MM.1S (cell line): ENCODE data around the gene ANKZF1.

ENCODE experiments used
- DNase-seq: peaks from one replicate; pipeline ENCODE4 v3.0.0-alpha.2; 2015
- H2AFZ ChIP-seq: fragments of 300-600 bp; sonication (generic); 2 replicates; pipeline ENCODE4 v1.6.0; 2016; ENCODE audit warnings: antibody characterized with exemption, low read length
- H3F3A ChIP-seq: fragments of 300-600 bp; sonication (generic); 2 replicates; pipeline ENCODE4 v1.6.1; 2016; ENCODE audit warnings: mild to moderate bottlenecking, antibody characterized with exemption, low read length, moderate library complexity, mixed read lengths; ENCODE audit not compliant: insufficient read depth
- H3K27ac ChIP-seq: fragments of 300-600 bp; sonication (generic); 2 replicates; pipeline ENCODE4 v1.5.1; 2016; ENCODE audit warnings: mild to moderate bottlenecking, low read length
- H3K27me3 ChIP-seq: fragments of 300-600 bp; sonication (generic); replicated peaks from 2 replicates; pipeline ENCODE4 v1.6.0; 2016; ENCODE audit warnings: low read length; ENCODE audit not compliant: insufficient read depth
- H3K36me3 ChIP-seq: fragments of 300-600 bp; sonication (generic); replicated peaks from 2 replicates; pipeline ENCODE4 v1.6.1; 2016; ENCODE audit warnings: mild to moderate bottlenecking, low read length, mixed read lengths; ENCODE audit not compliant: insufficient read depth
- H3K4me1 ChIP-seq: fragments of 300-600 bp; sonication (generic); 2 replicates; pipeline ENCODE4 v1.6.1; 2016; ENCODE audit warnings: low read length, mixed read lengths
- H3K4me2 ChIP-seq: fragments of 300-600 bp; sonication (generic); 2 replicates; pipeline ENCODE4 v1.6.0; 2016; ENCODE audit warnings: low read depth, low read length
- H3K4me3 ChIP-seq: fragments of 300-600 bp; sonication (generic); 2 replicates; pipeline ENCODE4 v1.5.1; 2016; ENCODE audit warnings: low read length, mixed read lengths
- H3K79me2 ChIP-seq: fragments of 300-600 bp; sonication (generic); 2 replicates; pipeline ENCODE4 v1.6.1; 2016; ENCODE audit warnings: mixed run types, low read length, mixed read lengths
- H3K9ac ChIP-seq: fragments of 300-600 bp; sonication (generic); 2 replicates; pipeline ENCODE4 v1.6.1; 2016; ENCODE audit warnings: low read length, mixed read lengths
- H3K9me2 ChIP-seq: fragments of 300-600 bp; sonication (generic); replicated peaks from 2 replicates; pipeline ENCODE4 v1.6.1; 2016; ENCODE audit warnings: mild to moderate bottlenecking, low read length, mixed read lengths; ENCODE audit not compliant: insufficient read depth
- H3K9me3 ChIP-seq: fragments of 300-600 bp; sonication (generic); replicated peaks from 2 replicates; pipeline ENCODE4 v1.6.1; 2016; ENCODE audit warnings: mild to moderate bottlenecking, low read length, mixed read lengths; ENCODE audit not compliant: insufficient read depth
- H4K20me1 ChIP-seq: fragments of 300-600 bp; sonication (generic); 2 replicates; pipeline ENCODE4 v1.6.1; 2016; ENCODE audit warnings: mild to moderate bottlenecking, low read length, moderate library complexity, mixed read lengths; ENCODE audit not compliant: insufficient read depth
- EZH2 ChIP-seq: fragments of 300-600 bp; sonication (generic); optimal IDR thresholded peaks from 2 replicates; pipeline ENCODE3; 2017; ENCODE audit warnings: low read depth, mild to moderate bottlenecking, antibody characterized with exemption, low read length, mixed read lengths
- EZH2phosphoT487 ChIP-seq: fragments of 300-600 bp; sonication (generic); IDR thresholded peaks from 2 replicates; pipeline ENCODE4 v1.6.1; 2018; ENCODE audit warnings: antibody characterized with exemption, low read length
- TF ChIP-seq, protein P1 (sequence below): fragments of 300-600 bp; sonication (generic); IDR thresholded peaks from 2 replicates; pipeline ENCODE4 v1.5.1; 2016; ENCODE audit warnings: antibody characterized with exemption, low read length, mixed read lengths

The ANKZF1 gene

DNA sequence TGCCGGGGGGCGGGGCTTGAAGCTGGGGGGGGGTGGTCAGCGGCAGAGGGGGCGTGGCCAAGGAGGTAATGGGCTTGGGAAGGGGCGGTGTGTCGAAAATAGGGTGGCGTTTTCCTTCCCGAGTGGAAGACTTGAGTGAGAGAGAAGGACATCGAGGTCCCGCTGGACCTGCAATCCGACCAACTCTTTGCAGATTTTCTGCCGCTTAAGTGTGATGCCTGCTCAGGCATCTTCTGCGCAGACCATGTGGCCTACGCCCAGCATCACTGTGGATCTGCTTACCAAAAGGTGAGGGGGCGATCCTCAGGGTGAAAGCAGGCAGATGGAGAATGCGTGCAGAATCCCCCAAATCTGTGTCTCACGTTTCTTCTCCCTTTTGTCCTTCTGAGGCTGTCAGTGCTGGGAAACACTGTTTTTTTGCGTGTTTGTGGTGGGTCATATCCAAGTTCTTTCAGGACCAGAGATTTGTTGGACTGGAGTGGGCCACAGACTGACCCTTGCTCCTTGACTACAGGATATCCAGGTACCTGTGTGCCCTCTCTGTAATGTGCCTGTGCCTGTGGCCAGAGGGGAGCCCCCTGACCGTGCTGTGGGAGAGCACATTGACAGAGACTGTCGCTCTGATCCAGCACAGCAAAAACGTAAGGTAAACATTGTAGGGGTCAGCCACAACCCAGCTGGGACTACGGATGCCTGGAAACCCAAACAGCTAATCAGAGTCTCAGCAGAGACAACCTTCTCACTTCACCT lies 22.3 kb upstream of the ANKZF1 start:
- Histone ChIP-seq H2AFZ (no peak overlapping the region), H3K79me2 (peaks cover 12% of the 10 kb centered on the region; the same call in 1 of the 2 replicates)
- TF ChIP-seq EZH2phosphoT487 (no peak), EZH2 (no peak)
- TF ChIP-seq, protein P1, sequence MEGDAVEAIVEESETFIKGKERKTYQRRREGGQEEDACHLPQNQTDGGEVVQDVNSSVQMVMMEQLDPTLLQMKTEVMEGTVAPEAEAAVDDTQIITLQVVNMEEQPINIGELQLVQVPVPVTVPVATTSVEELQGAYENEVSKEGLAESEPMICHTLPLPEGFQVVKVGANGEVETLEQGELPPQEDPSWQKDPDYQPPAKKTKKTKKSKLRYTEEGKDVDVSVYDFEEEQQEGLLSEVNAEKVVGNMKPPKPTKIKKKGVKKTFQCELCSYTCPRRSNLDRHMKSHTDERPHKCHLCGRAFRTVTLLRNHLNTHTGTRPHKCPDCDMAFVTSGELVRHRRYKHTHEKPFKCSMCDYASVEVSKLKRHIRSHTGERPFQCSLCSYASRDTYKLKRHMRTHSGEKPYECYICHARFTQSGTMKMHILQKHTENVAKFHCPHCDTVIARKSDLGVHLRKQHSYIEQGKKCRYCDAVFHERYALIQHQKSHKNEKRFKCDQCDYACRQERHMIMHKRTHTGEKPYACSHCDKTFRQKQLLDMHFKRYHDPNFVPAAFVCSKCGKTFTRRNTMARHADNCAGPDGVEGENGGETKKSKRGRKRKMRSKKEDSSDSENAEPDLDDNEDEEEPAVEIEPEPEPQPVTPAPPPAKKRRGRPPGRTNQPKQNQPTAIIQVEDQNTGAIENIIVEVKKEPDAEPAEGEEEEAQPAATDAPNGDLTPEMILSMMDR: no peak

DNA sequence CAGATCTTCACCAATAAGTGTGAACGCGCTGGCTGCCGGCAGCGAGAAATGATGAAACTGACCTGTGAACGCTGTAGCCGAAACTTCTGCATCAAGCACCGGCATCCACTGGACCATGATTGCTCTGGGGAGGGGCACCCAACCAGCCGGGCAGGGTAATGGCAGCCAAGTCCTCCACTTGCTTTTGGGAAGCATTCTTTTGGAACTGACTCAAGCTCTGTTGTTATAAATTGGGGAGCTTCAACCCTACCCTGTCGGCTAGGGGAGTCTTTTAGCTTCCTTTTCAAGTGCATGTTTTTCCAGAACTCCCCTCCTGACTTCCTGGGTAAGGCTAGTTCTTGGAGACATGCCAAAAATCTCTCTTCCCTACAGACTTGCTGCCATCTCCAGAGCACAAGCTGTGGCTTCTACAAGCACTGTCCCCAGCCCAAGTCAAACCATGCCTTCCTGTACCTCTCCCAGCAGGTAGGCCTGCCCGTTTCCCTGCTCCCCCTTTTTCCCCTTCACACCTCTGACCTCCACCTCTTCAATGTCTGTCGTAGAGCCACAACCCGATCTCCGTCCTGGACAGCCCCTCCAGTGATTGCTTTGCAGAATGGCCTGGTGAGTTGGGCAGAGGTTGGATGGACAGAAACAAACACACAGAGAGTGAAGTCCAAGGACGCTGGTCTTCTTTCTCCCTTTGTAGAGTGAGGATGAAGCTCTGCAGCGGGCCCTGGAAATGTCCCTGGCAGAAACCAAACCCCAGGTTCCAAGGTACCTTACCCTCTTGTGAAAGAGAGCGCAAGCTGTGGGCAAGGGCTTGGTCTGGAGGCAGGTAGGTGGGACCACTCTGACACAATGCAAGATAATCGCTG lies 21.5 kb upstream of the ANKZF1 start:
- peak overlapping the region; percentile 88; the same call in 1 of the 2 replicates for H3K4me2 ChIP-seq
- H3K9me3 ChIP-seq: no peaks in the 10 kb centered on the region
- no peak for TF ChIP-seq EZH2phosphoT487
- no peak for TF ChIP-seq EZH2
- TF ChIP-seq, protein P1: no peak
- no peaks in the 10 kb centered on the region for H3K36me3 ChIP-seq
- peaks cover 10% of the 10 kb centered on the region; the same call in 1 of the 2 replicates for H3K4me1 ChIP-seq
- no peak overlapping the region for H3K9ac ChIP-seq
- H3K4me3 ChIP-seq: no peak overlapping the region
- H3K27ac ChIP-seq: no peak overlapping the region
- no peak for DNase-seq
- no peaks in the 10 kb centered on the region for H3K9me2 ChIP-seq
- H3K79me2 ChIP-seq: peaks cover 12% of the 10 kb centered on the region; the same call in 1 of the 2 replicates
- peaks cover 13% of the 10 kb centered on the region for H3F3A ChIP-seq
- H3K27me3 ChIP-seq: no peaks in the 10 kb centered on the region
- H2AFZ ChIP-seq: no peak overlapping the region
- no peaks in the 10 kb centered on the region for H4K20me1 ChIP-seq

More for the DNA sequence above, 22.3 kb upstream of the ANKZF1 start:
- Histone ChIP-seq H3K4me1 (peaks cover 10% of the 10 kb centered on the region; the same call in 1 of the 2 replicates), H3K4me2 (peak overlapping the region; percentile 88), H4K20me1 (no peaks in the 10 kb centered on the region), H3K9ac (peak overlapping the region; percentile 81; the same call in 1 of the 2 replicates), H3K27ac (peak overlapping the region; percentile 79; the same call in 1 of the 2 replicates), H3F3A (peaks cover 13% of the 10 kb centered on the region), H3K9me2 (no peaks in the 10 kb centered on the region), H3K9me3 (no peaks in the 10 kb centered on the region), H3K27me3 (no peaks in the 10 kb centered on the region), H3K4me3 (peak overlapping the region; percentile 84), H3K36me3 (no peaks in the 10 kb centered on the region)
- DNase-seq: no peak

DNA sequence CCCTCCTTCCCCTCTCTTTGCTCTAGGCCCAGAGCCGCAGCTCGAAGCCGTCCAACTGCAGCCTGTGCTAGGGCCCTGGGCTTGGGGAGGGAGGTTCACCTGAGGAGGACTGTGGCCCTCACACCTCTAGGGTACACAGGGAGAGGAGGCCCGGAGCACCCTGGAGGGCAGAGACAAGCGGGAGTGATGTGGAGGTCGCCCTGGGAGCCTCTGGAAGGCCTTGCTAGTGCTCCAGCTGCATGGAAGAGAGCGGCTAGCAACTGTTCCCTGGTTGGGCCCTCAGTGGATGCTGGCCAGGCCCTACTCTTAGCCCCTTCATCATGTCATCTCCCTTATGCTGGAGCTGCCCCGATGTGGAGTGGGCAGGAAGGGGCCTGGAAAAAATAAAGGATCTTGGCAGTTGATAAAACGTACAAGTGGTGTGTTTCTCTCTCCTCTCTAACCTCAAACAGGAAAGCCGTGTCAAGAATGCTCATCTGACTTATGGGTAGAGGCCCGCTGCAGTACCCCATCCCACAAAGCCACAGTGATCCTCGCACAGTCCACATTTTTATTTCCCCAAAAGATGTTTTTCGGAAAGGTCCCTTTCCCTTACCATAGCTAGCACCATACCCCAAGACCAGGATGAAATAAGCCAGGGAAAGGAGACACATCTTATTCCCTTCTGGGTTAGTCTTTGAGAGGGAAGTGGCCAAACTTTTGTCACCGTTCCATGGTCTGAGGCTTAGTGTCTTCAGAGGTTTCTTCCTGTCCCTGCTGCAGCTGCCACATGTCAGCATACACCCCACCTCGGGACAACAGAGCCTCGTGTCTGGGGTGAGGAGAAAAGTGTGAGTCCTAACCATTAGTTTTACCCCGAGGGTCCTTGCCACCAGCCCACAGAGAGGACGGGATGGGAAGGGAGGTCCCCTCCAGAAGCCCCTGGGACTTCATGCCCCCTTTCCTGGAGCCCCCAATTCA lies 20.1 kb upstream of the ANKZF1 start:
- H3K4me3 ChIP-seq: no peak overlapping the region
- H3F3A ChIP-seq: peaks cover 13% of the 10 kb centered on the region
- no peaks in the 10 kb centered on the region for H3K9me2 ChIP-seq
- no peak for DNase-seq
- H3K9ac ChIP-seq: no peak overlapping the region
- no peaks in the 10 kb centered on the region for H3K36me3 ChIP-seq
- H3K27ac ChIP-seq: no peak overlapping the region
- TF ChIP-seq EZH2: no peak
- TF ChIP-seq, protein P1: no peak
- TF ChIP-seq EZH2phosphoT487: no peak
- H3K79me2 ChIP-seq: peaks cover 12% of the 10 kb centered on the region; the same call in 1 of the 2 replicates
- H4K20me1 ChIP-seq: no peaks in the 10 kb centered on the region
- no peaks in the 10 kb centered on the region for H3K9me3 ChIP-seq
- H3K27me3 ChIP-seq: no peaks in the 10 kb centered on the region
- no peak overlapping the region for H2AFZ ChIP-seq
- peaks cover 10% of the 10 kb centered on the region; the same call in 1 of the 2 replicates for H3K4me1 ChIP-seq
- no peak overlapping the region for H3K4me2 ChIP-seq
